Chondrocyte (in vitro differentiated cells): ENCODE measurements around the gene SKIC8. TPM values are rescaled to one million over a fixed set of nuclear protein-coding genes. Genes with fewer than 3 reads are reported as not detected.

ENCODE experiments used
- DNase-seq: peaks from one replicate; pipeline ENCODE4 v3.0.0; 2021; ENCODE audit warnings: mixed read lengths, low spot score
- H3K27ac Mint-ChIP-seq: one replicate; pipeline ENCODE4 v1.8.0; 2021; ENCODE audit warnings: mild to moderate bottlenecking, moderate library complexity, mixed read lengths; ENCODE audit not compliant: unreplicated experiment
- H3K27me3 Mint-ChIP-seq: 2 replicates; pipeline ENCODE4 v1.8.0; 2021; ENCODE audit warnings: low read depth, mixed read lengths
- H3K36me3 Mint-ChIP-seq: 2 replicates; pipeline ENCODE4 v1.8.0; 2021; ENCODE audit warnings: low read depth, mixed read lengths
- H3K4me1 Mint-ChIP-seq: 2 replicates; pipeline ENCODE4 v1.8.0; 2021; ENCODE audit warnings: low read depth, mild to moderate bottlenecking, mixed read lengths
- H3K4me3 Mint-ChIP-seq: one replicate; pipeline ENCODE4 v1.8.0; 2021; ENCODE audit warnings: mild to moderate bottlenecking, moderate library complexity, mixed read lengths; ENCODE audit not compliant: unreplicated experiment
- H3K9me3 Mint-ChIP-seq: 2 replicates; pipeline ENCODE4 v1.8.0; 2021; ENCODE audit warnings: low read depth, mixed read lengths
- CTCF ChIP-seq: fragments of 200-600 bp; sonication (generic); IDR thresholded peaks from 2 replicates; pipeline ENCODE4 v1.5.0; 2021; ENCODE audit warnings: antibody characterized with exemption, mild to moderate bottlenecking, moderate library complexity
- total RNA-seq: library from RNA; stranded (reverse); gene quantifications from 3 replicates; pipeline ENCODE4 v1.2.1, GENCODE V29; 2021

The SKIC8 gene
- total RNA-seq, 1 donor from 2014 or later = 35.1 TPM

- H3K27ac Mint-ChIP-seq = no peak overlapping the region
- no peaks in the 10 kb centered on the region for H3K36me3 Mint-ChIP-seq
- DNase-seq = no peak
- TF ChIP-seq CTCF = peak; percentile 58
- no peak overlapping the region for H3K4me3 Mint-ChIP-seq
- no peaks in the 10 kb centered on the region for H3K4me1 Mint-ChIP-seq
- no peaks in the 10 kb centered on the region for H3K9me3 Mint-ChIP-seq
- H3K27me3 Mint-ChIP-seq = no peaks in the 10 kb centered on the region
These were observed 16.4 kb upstream of the SKIC8 start for GRCh38 chr15:78315686-78316282.

- TF ChIP-seq CTCF = no peak
- no peak overlapping the region for H3K27ac Mint-ChIP-seq
- no peaks in the 10 kb centered on the region for H3K4me1 Mint-ChIP-seq
- no peaks in the 10 kb centered on the region for H3K9me3 Mint-ChIP-seq
- H3K4me3 Mint-ChIP-seq = no peak overlapping the region
- H3K27me3 Mint-ChIP-seq = no peaks in the 10 kb centered on the region
- no peak for DNase-seq
- no peaks in the 10 kb centered on the region for H3K36me3 Mint-ChIP-seq
These were observed 14.8 kb upstream of the SKIC8 start for GRCh38 chr15:78314181-78314581.

- TF ChIP-seq CTCF = no peak
- no peaks in the 10 kb centered on the region for H3K4me1 Mint-ChIP-seq
- no peaks in the 10 kb centered on the region for H3K27me3 Mint-ChIP-seq
- H3K36me3 Mint-ChIP-seq = no peaks in the 10 kb centered on the region
- DNase-seq = no peak
- no peaks in the 10 kb centered on the region for H3K9me3 Mint-ChIP-seq
- no peak overlapping the region for H3K27ac Mint-ChIP-seq
- H3K4me3 Mint-ChIP-seq = no peak overlapping the region
These were observed 14.0 kb upstream of the SKIC8 start for GRCh38 chr15:78313383-78313782.

GRCh38 chr15:78312957-78313356, 13.5 kb upstream of the SKIC8 start:
- Mint-ChIP-seq H3K27me3 (no peaks in the 10 kb centered on the region), H3K4me3 (no peak overlapping the region), H3K36me3 (no peaks in the 10 kb centered on the region), H3K4me1 (peaks cover 4% of the 10 kb centered on the region), H3K9me3 (no peaks in the 10 kb centered on the region), H3K27ac (no peak overlapping the region)
- no peak for DNase-seq
- no peak for TF ChIP-seq CTCF

GRCh38 chr15:78312536-78312935, 13.1 kb upstream of the SKIC8 start:
- Mint-ChIP-seq H3K4me1 (peaks cover 5% of the 10 kb centered on the region), H3K27ac (no peak overlapping the region), H3K36me3 (no peaks in the 10 kb centered on the region), H3K9me3 (no peaks in the 10 kb centered on the region), H3K27me3 (no peaks in the 10 kb centered on the region), H3K4me3 (no peak overlapping the region)
- no peak for TF ChIP-seq CTCF
- no peak for DNase-seq
